ENCODE results near the gene ACTG1.

The ACTG1 gene

DNA sequence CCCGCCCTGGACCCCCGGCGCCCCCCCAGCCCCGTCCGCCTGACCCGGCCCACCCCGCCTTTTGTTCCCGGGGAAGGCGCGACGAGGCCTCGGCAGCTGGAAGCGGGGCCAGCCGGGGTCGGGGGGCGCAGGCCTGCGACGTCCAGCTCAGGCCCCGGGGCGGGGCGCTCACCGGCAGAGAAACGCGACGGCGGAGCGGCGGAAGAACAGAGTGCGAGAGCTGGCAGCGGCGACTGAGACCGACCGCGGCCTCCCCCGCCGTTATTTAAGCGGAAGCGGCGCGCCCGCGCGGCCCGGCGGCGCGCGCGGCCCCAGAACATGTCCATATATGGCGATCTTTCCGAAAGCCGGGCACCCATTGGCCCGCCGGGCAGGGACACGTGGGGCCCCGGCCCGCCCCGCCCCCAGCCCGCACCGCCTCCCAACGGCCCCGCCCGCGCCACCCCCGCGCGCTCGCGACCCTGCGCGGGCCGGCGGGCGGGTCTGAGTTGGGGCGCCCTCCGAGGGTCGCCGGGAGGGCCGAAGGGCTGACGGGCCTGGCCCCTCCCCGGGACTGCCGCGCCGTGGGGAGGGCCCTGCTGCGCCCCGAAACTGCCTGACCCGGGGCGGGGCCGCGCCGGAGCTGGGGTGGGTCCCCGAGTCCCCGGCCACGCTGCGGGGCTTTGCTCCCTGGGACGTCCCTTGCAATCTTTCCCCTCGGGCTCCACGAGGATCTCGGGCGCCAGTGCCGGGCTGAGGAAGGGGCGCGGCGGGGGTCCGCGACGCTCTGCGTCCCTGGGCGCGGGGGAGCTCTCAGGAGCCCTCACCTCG, at the start of gene ACTG1:
Gene ACTG1 (minus strand): TSS at position 238 of the 810 bp plus-strand sequence. CDS start 445 bp downstream, outside the sequence.
- peaks cover 28% of the 10 kb centered on the region for H3K36me3 ChIP-seq (ENCODE audit: control insufficient read depth, insufficient read depth, low read length)
- peak; percentile 96 for DNase-seq (ENCODE audit: extremely low read depth, insufficient read length)
- TF ChIP-seq, protein P1, sequence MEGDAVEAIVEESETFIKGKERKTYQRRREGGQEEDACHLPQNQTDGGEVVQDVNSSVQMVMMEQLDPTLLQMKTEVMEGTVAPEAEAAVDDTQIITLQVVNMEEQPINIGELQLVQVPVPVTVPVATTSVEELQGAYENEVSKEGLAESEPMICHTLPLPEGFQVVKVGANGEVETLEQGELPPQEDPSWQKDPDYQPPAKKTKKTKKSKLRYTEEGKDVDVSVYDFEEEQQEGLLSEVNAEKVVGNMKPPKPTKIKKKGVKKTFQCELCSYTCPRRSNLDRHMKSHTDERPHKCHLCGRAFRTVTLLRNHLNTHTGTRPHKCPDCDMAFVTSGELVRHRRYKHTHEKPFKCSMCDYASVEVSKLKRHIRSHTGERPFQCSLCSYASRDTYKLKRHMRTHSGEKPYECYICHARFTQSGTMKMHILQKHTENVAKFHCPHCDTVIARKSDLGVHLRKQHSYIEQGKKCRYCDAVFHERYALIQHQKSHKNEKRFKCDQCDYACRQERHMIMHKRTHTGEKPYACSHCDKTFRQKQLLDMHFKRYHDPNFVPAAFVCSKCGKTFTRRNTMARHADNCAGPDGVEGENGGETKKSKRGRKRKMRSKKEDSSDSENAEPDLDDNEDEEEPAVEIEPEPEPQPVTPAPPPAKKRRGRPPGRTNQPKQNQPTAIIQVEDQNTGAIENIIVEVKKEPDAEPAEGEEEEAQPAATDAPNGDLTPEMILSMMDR (IDR thresholded peaks at IDR 0.05; ENCODE audit: insufficient read depth, low read length, poor library complexity, severe bottlenecking) = no peak
- H3K4me3 ChIP-seq (replicated peaks; ENCODE audit: low read depth, low read length) = peak within 1 kb of the TSS; percentile 89
- no peaks in the 10 kb centered on the region for H3K27me3 ChIP-seq (replicated peaks; ENCODE audit: control insufficient read depth, insufficient read depth, low read length)

DNA sequence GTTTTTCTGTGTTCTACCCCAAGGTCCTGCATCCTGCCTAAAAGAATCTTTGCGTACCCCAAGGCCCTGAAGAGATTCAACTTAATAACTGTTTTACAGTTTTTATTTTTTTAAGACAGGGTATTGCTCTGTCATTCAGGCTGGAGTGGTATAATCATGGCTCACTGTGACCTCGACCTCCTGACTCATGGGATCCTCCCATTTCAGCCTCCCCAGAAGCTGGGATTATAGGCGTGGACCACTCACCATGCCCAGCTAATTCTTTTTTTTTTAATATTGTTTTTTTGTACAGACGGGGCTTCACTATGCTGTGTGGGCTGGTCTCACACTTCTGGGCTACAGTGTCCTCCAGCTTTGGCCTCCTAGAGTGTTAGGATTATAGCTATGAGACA, 48.9 kb upstream of the ACTG1 start:
- H3K36me3 ChIP-seq (ENCODE audit: control insufficient read depth, insufficient read depth, low read length) = peaks cover 26% of the 10 kb centered on the region
- DNase-seq (ENCODE audit: extremely low read depth, insufficient read length) = no peak

DNA sequence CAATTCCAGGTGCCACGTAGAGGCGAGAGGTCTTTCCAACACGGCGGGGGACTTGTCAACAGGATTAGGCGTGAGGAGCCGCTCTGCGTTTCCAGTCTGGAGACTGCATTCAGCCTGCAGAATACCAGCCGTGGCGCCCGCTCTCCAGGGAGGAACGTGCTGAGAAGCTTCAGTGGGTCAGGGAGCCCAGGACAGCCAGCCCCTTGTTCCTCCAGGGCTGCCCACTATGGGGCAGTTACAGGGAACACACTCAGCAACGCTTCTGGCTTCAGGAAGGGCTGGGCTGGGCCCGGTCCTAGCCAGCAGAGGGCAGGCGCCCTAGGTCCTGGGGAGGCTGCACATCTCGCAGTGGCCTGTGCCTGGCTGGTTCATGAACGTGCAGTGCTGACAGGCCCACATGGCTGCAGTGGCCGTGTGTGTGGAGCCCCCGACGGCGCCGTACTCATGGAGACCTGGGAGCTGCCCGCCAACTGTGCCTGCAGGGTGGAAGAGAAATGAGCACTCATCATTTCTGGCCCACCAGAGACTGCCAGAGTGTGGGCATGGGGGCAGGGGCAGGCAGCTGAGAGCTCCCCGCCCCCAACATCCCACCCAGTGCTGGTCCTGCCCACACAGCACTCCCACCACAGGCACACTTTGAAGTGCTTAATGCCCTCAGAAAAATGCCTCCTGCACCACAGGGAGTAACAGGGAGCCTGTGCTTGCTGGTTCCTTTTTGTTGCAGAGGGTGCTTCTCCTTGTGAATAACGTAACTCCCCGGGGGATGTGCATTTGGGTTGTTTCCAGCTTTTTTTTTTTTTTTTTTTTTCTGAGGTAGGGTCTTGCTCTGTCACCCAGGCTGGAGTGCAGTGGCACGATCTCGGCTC, 46.6 kb upstream of the ACTG1 start:
- H3K36me3 ChIP-seq (ENCODE audit: control insufficient read depth, insufficient read depth, low read length) = peaks cover 20% of the 10 kb centered on the region
- no peak for DNase-seq (ENCODE audit: extremely low read depth, insufficient read length)
- H3K27me3 ChIP-seq (replicated peaks; ENCODE audit: control insufficient read depth, insufficient read depth, low read length) = no peaks in the 10 kb centered on the region
- TF ChIP-seq, protein P1 (IDR thresholded peaks at IDR 0.05; ENCODE audit: insufficient read depth, low read length, poor library complexity, severe bottlenecking) = peak; percentile 14
- H3K4me3 ChIP-seq (replicated peaks; ENCODE audit: low read depth, low read length) = no peak overlapping the region

More for the DNA sequence above, 48.9 kb upstream of the ACTG1 start:
- H3K27me3 ChIP-seq (replicated peaks; ENCODE audit: control insufficient read depth, insufficient read depth, low read length) = no peaks in the 10 kb centered on the region
- no peak overlapping the region for H3K4me3 ChIP-seq (replicated peaks; ENCODE audit: low read depth, low read length)
- TF ChIP-seq, protein P1 (IDR thresholded peaks at IDR 0.05; ENCODE audit: insufficient read depth, low read length, poor library complexity, severe bottlenecking) = no peak

DNA sequence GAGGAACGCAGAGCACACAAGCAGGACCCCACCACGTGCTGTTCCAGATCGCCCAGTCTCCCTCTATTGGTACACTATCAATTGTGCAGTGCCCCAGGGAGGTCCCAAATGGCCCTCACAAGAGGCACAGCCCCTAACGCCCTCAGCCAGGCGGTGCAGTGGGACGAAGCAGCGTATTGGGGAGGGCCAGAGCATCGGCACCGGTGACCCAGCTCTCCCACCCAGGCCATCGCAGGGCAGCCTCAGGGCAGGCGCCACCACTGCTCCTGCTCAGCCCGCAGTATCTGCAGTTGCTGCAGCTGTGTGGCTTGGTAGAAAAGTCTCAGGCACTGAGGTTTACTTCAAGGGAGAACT, 45.5 kb upstream of the ACTG1 start:
- peaks cover 17% of the 10 kb centered on the region for H3K36me3 ChIP-seq (ENCODE audit: control insufficient read depth, insufficient read depth, low read length)
- no peak for DNase-seq (ENCODE audit: extremely low read depth, insufficient read length)
- H3K27me3 ChIP-seq (replicated peaks; ENCODE audit: control insufficient read depth, insufficient read depth, low read length) = no peaks in the 10 kb centered on the region
- TF ChIP-seq, protein P1 (IDR thresholded peaks at IDR 0.05; ENCODE audit: insufficient read depth, low read length, poor library complexity, severe bottlenecking) = no peak
- no peak overlapping the region for H3K4me3 ChIP-seq (replicated peaks; ENCODE audit: low read depth, low read length)

DNA sequence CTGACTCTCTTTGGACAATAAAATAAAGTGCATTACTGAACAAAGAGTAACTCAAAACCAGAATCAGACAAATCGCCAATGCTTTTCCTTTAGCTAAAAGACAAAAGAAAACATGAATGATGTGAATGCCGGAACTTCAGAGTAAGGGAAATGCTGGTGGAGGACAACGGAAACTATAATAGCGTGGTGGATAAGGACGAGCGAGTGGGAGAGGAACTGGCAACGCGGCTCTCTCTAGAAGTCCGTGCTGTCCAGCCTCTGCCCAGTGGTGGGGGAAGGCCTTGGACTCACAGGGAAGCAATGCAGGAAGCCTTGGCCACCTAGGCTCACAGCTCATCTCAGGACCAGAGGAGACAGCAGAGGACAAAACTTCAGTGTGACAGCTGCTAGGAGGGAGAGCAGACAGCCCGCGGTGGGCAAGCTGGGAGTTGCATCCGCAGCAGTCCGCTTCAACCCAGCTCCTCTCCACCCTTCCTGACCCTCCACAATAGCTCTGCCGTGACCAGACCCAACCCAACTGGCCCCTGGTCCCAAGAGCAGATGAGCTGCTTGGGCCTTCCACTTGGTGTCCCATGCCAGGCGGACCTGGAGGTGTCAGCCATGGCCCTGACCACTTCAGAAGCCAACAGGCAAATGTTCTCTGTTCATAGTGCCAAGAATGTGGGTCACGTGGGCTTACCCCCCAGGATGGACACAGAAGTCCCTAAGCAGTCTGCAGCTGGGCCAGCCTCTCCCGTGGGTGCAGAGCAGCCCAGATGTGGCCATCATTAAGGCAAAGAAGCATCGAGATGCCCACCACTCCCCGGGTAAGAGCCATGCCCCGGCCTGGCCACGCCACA, 44.9 kb upstream of the ACTG1 start:
- TF ChIP-seq, protein P1 (IDR thresholded peaks at IDR 0.05; ENCODE audit: insufficient read depth, low read length, poor library complexity, severe bottlenecking) = no peak
- peaks cover 17% of the 10 kb centered on the region for H3K36me3 ChIP-seq (ENCODE audit: control insufficient read depth, insufficient read depth, low read length)

More for the DNA sequence above, 44.9 kb upstream of the ACTG1 start:
- Histone ChIP-seq H3K4me3 (replicated peaks; ENCODE audit: low read depth, low read length) (no peak overlapping the region), H3K27me3 (replicated peaks; ENCODE audit: control insufficient read depth, insufficient read depth, low read length) (no peaks in the 10 kb centered on the region)
- no peak for DNase-seq (ENCODE audit: extremely low read depth, insufficient read length)
